Ovary (tissue), 9 donors: Measurements from ENCODE around the gene FARS2. TPM values are rescaled to one million over a fixed set of nuclear protein-coding genes. Genes with fewer than 3 reads are reported as not detected.

Source experiments
- DNase-seq, 5 donors: peaks; one replicate each; pipeline ENCODE4 v3.0.0-alpha.2; 2019 to 2020
- H3K27ac ChIP-seq, 2 donors: fragments of 200-600 bp; one replicate each; pipeline versions ENCODE4 v1.5.1 to v1.8.0; 2019 to 2022
- H3K27me3 ChIP-seq: fragments of 200-600 bp; one replicate; pipeline ENCODE4 v1.8.0; 2022
- H3K36me3 ChIP-seq: fragments of 200-600 bp; sonication (generic); one replicate; pipeline ENCODE4 v1.5.1; 2019
- H3K4me1 ChIP-seq: one replicate; pipeline ENCODE4 v1.8.1; 2013; ENCODE audit warnings: mild to moderate bottlenecking, moderate library complexity; ENCODE audit not compliant: insufficient read depth
- H3K4me3 ChIP-seq: fragments of 200-600 bp; sonication (generic); one replicate; pipeline ENCODE4 v1.5.1; 2017
- H3K9me3 ChIP-seq, 2 donors: fragments of 200-600 bp in 1 of 2; sonication (generic) in 1 of 2; one replicate each; pipeline versions ENCODE4 v1.5.1 to v1.8.1; 2013 to 2019; ENCODE audit warnings: mild to moderate bottlenecking in 1 of 2, moderate library complexity in 1 of 2
- CTCF ChIP-seq, 3 donors: fragments of 450-650 bp in 2 of 3; fragments of 200-600 bp in 1 of 3; IDR thresholded peaks; one replicate each; pipeline versions ENCODE4 v1.5.1 to v1.8.0; 2016 to 2022; ENCODE audit warnings: antibody characterized with exemption in 3 of 3, mild to moderate bottlenecking in 1 of 3
- EP300 ChIP-seq: sonication (generic); formaldehyde crosslinking; IDR thresholded peaks from one replicate; pipeline ENCODE4 v1.6.1; 2017; ENCODE audit warnings: antibody characterized with exemption
- POLR2A ChIP-seq: fragments of 450-650 bp; IDR thresholded peaks from one replicate; pipeline ENCODE4 v1.6.1; 2017; ENCODE audit warnings: antibody characterized with exemption, mild to moderate bottlenecking, moderate library complexity
- WGBS, 3 donors: extraction: QIAGEN DNeasy Blood & Tissue Kit in 1 of 3; methylation state at CpG; one replicate each; pipeline versions ENCODE4 v1.1.5 to v1.1.7; 2013 to 2017; 5-methylcytosine and 5-hydroxymethylcytosine counted together
- intact Hi-C, 4 donors: fragments of 100-400 bp; cut with DNase I; formaldehyde crosslinking; loops; one replicate each; pipeline versions ENCODE4 v1.11.0 to v1.15.1; 2022 to 2023
- polyA plus RNA-seq, 2 donors: library from polyadenylated mRNA; stranded (reverse); fragments of 200-250 nt in 1 of 2; fragments of 350-450 nt in 1 of 2; fragmentation: Illumina TruSeq in 1 of 2; extraction: RNeasy Lipid Tissue Mini Kit (QIAGEN cat#74804) in 1 of 2; gene quantifications; one replicate each; pipeline ENCODE4 v1.2.3, GENCODE V29; 2013 to 2014
- total RNA-seq, 7 donors: library from RNA; depleted of rRNA in 2 of 7; stranded (reverse); fragments of >200 nt in 2 of 7; fragmentation: NEBNext Ultra II Directional in 3 of 7; extraction: Animal tissue kit (Norgen Biotek cat#: 25700) in 3 of 7; gene quantifications; one replicate each; pipeline versions ENCODE4 v1.1.0 to v1.2.4, GENCODE V29; 2016 to 2023
- donor health status: DM: no; HTN: no; CAD: no; lungs with moderate emphysema.
- donor health status: DM: no; HTN: no; CAD: no.
- donor health status: Bipolar disorder and iron deficiency.
- donor health status: DM: yes; HTN: yes; CAD: no.
- donor health status: DM: no; HTN: no; CAD: no.
- donor health status: DM: yes; HTN: yes; CAD: no.

Gene FARS2
- total and polyA plus RNA-seq, 9 donors: 9.2 to 17.5 (median 11.0) TPM

DNA sequence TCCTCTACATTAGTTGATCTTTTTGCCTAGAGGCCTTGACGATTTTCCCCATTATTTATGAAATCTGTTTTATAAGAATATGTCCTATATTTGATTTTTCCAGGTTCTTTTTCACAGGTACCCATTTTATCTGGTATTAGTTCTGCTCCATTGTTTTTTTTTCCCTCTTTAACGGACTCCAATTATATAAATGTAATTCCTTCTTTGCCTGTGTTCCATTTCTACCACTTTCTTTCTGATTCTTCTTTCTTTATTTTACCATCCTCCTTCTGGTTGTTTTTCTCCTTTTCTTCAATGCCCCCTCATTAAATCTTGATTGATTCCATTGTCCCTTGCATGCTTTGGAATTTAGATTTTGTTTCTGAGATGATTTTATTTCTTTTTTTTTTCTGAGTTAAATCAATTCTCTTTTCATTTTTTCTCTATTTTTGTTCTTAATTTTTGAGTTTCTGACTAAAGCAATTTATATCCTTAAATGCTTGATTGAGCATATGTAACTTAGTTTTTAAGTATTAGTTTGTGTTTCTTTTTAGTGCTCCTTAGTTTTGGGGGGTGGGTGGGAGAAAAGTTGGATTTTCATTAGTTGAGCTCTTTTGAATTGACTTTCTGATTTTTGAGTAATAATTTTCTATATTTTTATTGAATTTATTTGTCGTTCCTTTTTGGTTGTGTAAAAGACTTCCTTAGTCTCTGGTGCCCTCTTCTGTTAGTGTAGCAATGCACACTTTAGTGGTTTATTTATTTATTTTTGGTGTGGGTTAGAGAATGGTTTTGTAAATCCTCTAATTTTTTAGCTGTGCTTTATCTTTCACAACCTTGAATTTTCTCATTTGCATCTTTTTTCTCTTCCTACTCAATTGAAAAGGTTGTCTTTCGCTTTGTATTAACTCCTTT lies 140.8 kb downstream of the FARS2 start:
- Histone ChIP-seq H3K4me1 (no peaks in the 10 kb centered on the region), H3K4me3 (no peak overlapping the region), H3K27me3 (no peaks in the 10 kb centered on the region), H3K27ac (no peak overlapping the region), H3K36me3 (no peaks in the 10 kb centered on the region), H3K9me3 (no peaks in the 10 kb centered on the region)
- TF ChIP-seq POLR2A (no peak), EP300 (no peak), CTCF (IDR thresholded peaks at IDR 0.05) (no peak)
- no peak for DNase-seq
- 89 to 92% (median 92%) methylated on average over 4 of the region's 4 CpGs for WGBS, 3 donors
- intact Hi-C loops: no loop called here

DNA sequence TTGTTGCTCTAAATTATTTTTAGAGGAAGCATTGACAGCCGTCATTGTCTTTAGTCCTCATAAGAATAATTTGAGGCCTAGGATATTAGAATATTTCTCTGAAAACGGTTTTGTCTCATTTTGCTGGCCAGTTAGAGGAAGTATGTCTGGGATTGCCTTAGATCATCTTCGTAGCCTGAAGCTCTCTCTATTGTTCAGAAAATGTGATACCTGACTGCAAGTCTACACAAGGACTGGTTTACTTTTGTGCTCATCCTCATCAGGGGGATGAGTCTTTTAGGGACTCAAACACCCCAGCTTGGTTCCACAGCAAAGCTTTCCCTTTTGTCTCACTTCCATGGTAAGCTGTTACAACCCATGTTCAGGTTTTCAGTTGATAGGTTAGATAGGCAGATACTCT lies 141.8 kb downstream of the FARS2 start:
- H3K27ac ChIP-seq: no peak overlapping the region
- no peaks in the 10 kb centered on the region for H3K36me3 ChIP-seq
- no peaks in the 10 kb centered on the region for H3K9me3 ChIP-seq
- no peak overlapping the region for H3K4me3 ChIP-seq
- H3K4me1 ChIP-seq: no peaks in the 10 kb centered on the region
- no peaks in the 10 kb centered on the region for H3K27me3 ChIP-seq
- intact Hi-C loops: no loop called here
- 89 to 92% (median 91%) methylated on average over 3 of the region's 3 CpGs for WGBS, 3 donors
- TF ChIP-seq CTCF (IDR thresholded peaks at IDR 0.05) (no peak), EP300 (no peak), POLR2A (no peak)
- no peak for DNase-seq

- no peaks in the 10 kb centered on the region for H3K27me3 ChIP-seq
- H3K4me3 ChIP-seq: no peak overlapping the region
- H3K36me3 ChIP-seq: no peaks in the 10 kb centered on the region
- TF ChIP-seq POLR2A (no peak), EP300 (no peak), CTCF (IDR thresholded peaks at IDR 0.05) (no peak)
- no peak overlapping the region for H3K27ac ChIP-seq
- DNase-seq: no peak
- intact Hi-C loops: no loop called here
- H3K4me1 ChIP-seq: no peaks in the 10 kb centered on the region
- no peaks in the 10 kb centered on the region for H3K9me3 ChIP-seq
Measured at GRCh38 chr6:5403609-5404008, 142.3 kb downstream of the FARS2 start.

GRCh38 chr6:5405976-5406375 lies 144.7 kb downstream of the FARS2 start:
- Histone ChIP-seq H3K9me3 (no peaks in the 10 kb centered on the region), H3K4me1 (no peaks in the 10 kb centered on the region), H3K36me3 (no peaks in the 10 kb centered on the region), H3K4me3 (no peak overlapping the region), H3K27me3 (no peaks in the 10 kb centered on the region), H3K27ac (no peak overlapping the region)
- intact Hi-C loops: no loop called here
- WGBS, 3 donors: 96 to 99% (median 98%) methylated on average over 4 of the region's 4 CpGs
- TF ChIP-seq POLR2A (no peak), CTCF (IDR thresholded peaks at IDR 0.05) (no peak), EP300 (no peak)
- DNase-seq: no peak
